Astrocyte (in vitro differentiated cells and primary cell): ENCODE results near the gene LRP1B.

Source experiments
- CTCF ChIP-seq: IDR thresholded peaks from 2 replicates; pipeline ENCODE4 v1.5.1; 2011; ENCODE audit warnings: low read depth, mild to moderate bottlenecking, inconsistent platforms, low read length, moderate library complexity; ENCODE audit not compliant: insufficient read depth
- EZH2 ChIP-seq: IDR thresholded peaks from 2 replicates; pipeline ENCODE4 v1.6.1; 2012; ENCODE audit warnings: mild to moderate bottlenecking, low read length, inconsistent platforms; ENCODE audit not compliant: insufficient read depth

DNA sequence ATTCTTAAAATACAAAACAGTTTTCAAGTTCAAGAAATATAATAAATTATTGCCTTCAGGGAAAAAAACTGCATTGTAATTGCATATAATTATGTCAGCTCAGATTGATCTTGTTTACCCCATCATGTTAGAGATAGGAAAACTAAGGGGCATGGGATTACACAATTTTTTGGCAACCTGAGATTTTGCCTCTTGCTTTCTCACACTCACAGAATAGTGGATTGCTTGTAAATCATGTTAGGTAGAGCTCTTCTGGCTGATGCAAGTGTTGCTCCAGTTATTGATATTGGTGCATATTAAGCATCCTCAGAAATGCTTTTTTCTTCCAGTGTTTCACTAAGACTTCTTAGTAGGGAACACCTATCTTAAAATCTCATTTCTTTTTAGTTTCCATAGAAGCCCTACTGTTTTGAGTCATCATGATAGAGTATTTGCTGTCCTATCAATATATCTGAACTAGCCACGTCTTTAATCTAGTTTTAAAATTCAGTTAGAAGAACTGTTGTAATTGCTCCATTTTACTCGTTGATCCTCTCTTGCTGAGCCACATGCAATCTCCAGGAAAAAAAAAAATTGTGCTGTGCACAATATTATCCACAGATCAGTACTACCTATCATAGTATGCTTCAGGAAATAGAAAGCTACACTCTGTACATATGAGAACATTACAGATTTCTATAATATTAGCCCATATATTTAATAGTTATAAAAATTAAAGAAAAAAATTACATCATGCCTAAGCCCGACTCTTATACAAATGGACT is 393.1 kb downstream of the LRP1B start:
- TF ChIP-seq CTCF (no peak), EZH2 (no peak)
